Type B pancreatic cell (in vitro differentiated cells): ENCODE data around the gene PLD1. TPM values are rescaled to one million over a fixed set of nuclear protein-coding genes. Genes with fewer than 3 reads are reported as not detected.

Experiments used
- DNase-seq: peaks from one replicate; pipeline ENCODE4 v3.0.0; 2021; ENCODE audit warnings: mixed read lengths; ENCODE audit not compliant: unreplicated experiment; ENCODE audit errors: extremely low spot score
- H3K27ac Mint-ChIP-seq: 2 replicates; pipeline ENCODE4 v1.8.0; 2021; ENCODE audit warnings: mild to moderate bottlenecking, mixed read lengths
- H3K27me3 Mint-ChIP-seq: 2 replicates; pipeline ENCODE4 v1.8.0; 2021; ENCODE audit warnings: mixed read lengths
- H3K36me3 Mint-ChIP-seq: 2 replicates; pipeline ENCODE4 v1.8.0; 2021; ENCODE audit warnings: mixed read lengths
- H3K4me1 Mint-ChIP-seq: one replicate; pipeline ENCODE4 v1.8.0; 2021; ENCODE audit warnings: mixed read lengths; ENCODE audit not compliant: unreplicated experiment
- H3K4me3 Mint-ChIP-seq: 2 replicates; pipeline ENCODE4 v1.8.0; 2021; ENCODE audit warnings: mild to moderate bottlenecking, mixed read lengths
- H3K9me3 Mint-ChIP-seq: 2 replicates; pipeline ENCODE4 v1.8.0; 2021; ENCODE audit warnings: mixed read lengths
- CTCF ChIP-seq: fragments of 200-600 bp; sonication (generic); conservative IDR thresholded peaks from 2 replicates; pipeline ENCODE4 v1.5.0; 2021; ENCODE audit warnings: antibody characterized with exemption, mild to moderate bottlenecking
- total RNA-seq: library from RNA; stranded (reverse); gene quantifications from 2 replicates; pipeline ENCODE4 v1.2.1, GENCODE V29; 2021; ENCODE audit warnings: low replicate concordance

PLD1 gene
- total RNA-seq, 1 donor from 2014 or later = 33.3 TPM

GRCh38 chr3:171784387-171784786 is 25.9 kb downstream of the PLD1 start:
- no peak overlapping the region for H3K27ac Mint-ChIP-seq
- peaks cover 11% of the 10 kb centered on the region for H3K4me1 Mint-ChIP-seq
- H3K27me3 Mint-ChIP-seq = no peaks in the 10 kb centered on the region
- H3K36me3 Mint-ChIP-seq = peaks cover 6% of the 10 kb centered on the region
- no peak for DNase-seq
- no peak for TF ChIP-seq CTCF
- no peak overlapping the region for H3K4me3 Mint-ChIP-seq
- peaks cover 12% of the 10 kb centered on the region for H3K9me3 Mint-ChIP-seq

GRCh38 chr3:171783626-171784025 is 26.7 kb downstream of the PLD1 start:
- no peaks in the 10 kb centered on the region for H3K27me3 Mint-ChIP-seq
- no peak for DNase-seq
- H3K36me3 Mint-ChIP-seq = peaks cover under 1% of the 10 kb centered on the region
- TF ChIP-seq CTCF = no peak
- no peak overlapping the region for H3K27ac Mint-ChIP-seq
- H3K4me1 Mint-ChIP-seq = peaks cover 4% of the 10 kb centered on the region
- H3K4me3 Mint-ChIP-seq = no peak overlapping the region
- H3K9me3 Mint-ChIP-seq = peaks cover 6% of the 10 kb centered on the region

- no peak for DNase-seq
- TF ChIP-seq CTCF = no peak
- H3K4me1 Mint-ChIP-seq = no peaks in the 10 kb centered on the region
- H3K27me3 Mint-ChIP-seq = no peaks in the 10 kb centered on the region
- no peaks in the 10 kb centered on the region for H3K36me3 Mint-ChIP-seq
- H3K27ac Mint-ChIP-seq = no peak overlapping the region
- H3K9me3 Mint-ChIP-seq = peaks cover 6% of the 10 kb centered on the region
- no peak overlapping the region for H3K4me3 Mint-ChIP-seq
Observed at GRCh38 chr3:171783086-171783485, 27.2 kb downstream of the PLD1 start.

DNA sequence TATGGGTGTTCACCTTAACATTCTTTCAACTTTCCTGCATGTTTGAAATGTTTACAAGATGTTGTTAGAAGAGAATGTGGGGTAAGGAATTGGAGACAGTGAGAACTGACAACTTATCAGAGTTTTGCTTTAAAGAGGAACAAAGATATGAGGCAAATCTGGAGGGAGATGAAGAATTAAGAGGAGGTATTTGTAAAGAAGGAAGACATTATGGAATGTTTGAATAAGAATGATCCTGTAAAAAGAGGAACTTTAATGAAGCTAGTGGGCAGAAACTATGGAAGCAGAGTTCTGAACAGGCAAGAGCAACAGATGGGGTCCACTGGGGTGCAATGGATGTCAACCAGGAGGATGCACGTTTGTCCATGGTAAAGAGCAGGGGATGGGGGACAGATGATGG is 27.7 kb downstream of the PLD1 start:
- no peak for TF ChIP-seq CTCF
- no peaks in the 10 kb centered on the region for H3K27me3 Mint-ChIP-seq
- H3K4me1 Mint-ChIP-seq = peaks cover under 1% of the 10 kb centered on the region
- H3K36me3 Mint-ChIP-seq = no peaks in the 10 kb centered on the region
- DNase-seq = no peak
- peaks cover 6% of the 10 kb centered on the region for H3K9me3 Mint-ChIP-seq
- H3K4me3 Mint-ChIP-seq = no peak overlapping the region
- no peak overlapping the region for H3K27ac Mint-ChIP-seq

DNA sequence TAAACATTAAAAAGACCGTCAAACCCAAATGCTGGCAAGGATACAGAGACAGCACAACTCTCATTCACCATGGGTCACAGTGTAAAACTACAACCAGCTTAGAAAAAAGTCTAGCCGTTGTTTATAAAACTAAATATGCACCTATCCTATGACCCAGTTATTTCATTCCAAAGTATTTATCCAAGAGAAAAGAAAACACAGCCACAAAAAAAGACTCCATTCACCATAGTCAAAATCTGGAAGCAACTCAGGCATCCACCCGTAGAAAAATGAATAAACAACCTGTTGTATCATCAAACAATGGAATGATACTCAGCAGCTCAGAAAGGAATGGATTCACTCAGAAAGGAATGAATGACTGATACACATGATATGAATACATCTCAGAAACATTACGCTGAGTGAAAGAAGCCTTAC is 28.6 kb downstream of the PLD1 start:
- Mint-ChIP-seq H3K4me1 (peaks cover 10% of the 10 kb centered on the region), H3K4me3 (no peak overlapping the region), H3K27ac (no peak overlapping the region), H3K27me3 (no peaks in the 10 kb centered on the region), H3K36me3 (no peaks in the 10 kb centered on the region), H3K9me3 (peaks cover 1% of the 10 kb centered on the region)
- no peak for TF ChIP-seq CTCF
- no peak for DNase-seq

- H3K27me3 Mint-ChIP-seq = no peaks in the 10 kb centered on the region
- no peak overlapping the region for H3K4me3 Mint-ChIP-seq
- H3K9me3 Mint-ChIP-seq = no peaks in the 10 kb centered on the region
- no peak for TF ChIP-seq CTCF
- no peak for DNase-seq
- H3K4me1 Mint-ChIP-seq = peaks cover 18% of the 10 kb centered on the region
- H3K36me3 Mint-ChIP-seq = no peaks in the 10 kb centered on the region
- H3K27ac Mint-ChIP-seq = no peak overlapping the region
Observed at GRCh38 chr3:171778493-171778892, 31.8 kb downstream of the PLD1 start.
